Activated T-helper 2 cell treated with anti-CD3 and anti-CD28 coated beads, Interferon-gamma antibody, Interleukin-2, Interleukin-4, amounts not matched to agents 10 μg/mL and 5 μg/mL and 100 μg/mL, durations not matched to agents 14 hours and 24 hours and 36 hours (primary cell): ENCODE results near the gene F10. TPM values are rescaled to one million over a fixed set of nuclear protein-coding genes. Genes with fewer than 3 reads are reported as not detected.

Experiments used
- DNase-seq: peaks from one replicate; pipeline ENCODE4 v3.0.0; 2021; ENCODE audit warnings: low spot score
- H3K27ac Mint-ChIP-seq: one replicate; pipeline ENCODE4 v1.8.0; 2021; ENCODE audit warnings: mixed read lengths
- H3K27me3 Mint-ChIP-seq: one replicate; pipeline ENCODE4 v1.8.0; 2021; ENCODE audit warnings: low read depth, mixed read lengths
- H3K36me3 Mint-ChIP-seq: one replicate; pipeline ENCODE4 v1.8.0; 2021; ENCODE audit warnings: low read depth, mixed read lengths
- H3K4me1 Mint-ChIP-seq: one replicate; pipeline ENCODE4 v1.8.0; 2021; ENCODE audit warnings: low read depth, mixed read lengths
- H3K4me3 Mint-ChIP-seq: one replicate; pipeline ENCODE4 v1.8.0; 2021; ENCODE audit warnings: low read depth, mild to moderate bottlenecking, moderate library complexity, mixed read lengths
- H3K9me3 Mint-ChIP-seq: one replicate; pipeline ENCODE4 v1.8.0; 2021; ENCODE audit warnings: mixed read lengths
- intact Hi-C: fragments of 100-400 bp; cut with micrococcal nuclease; formaldehyde crosslinking; loops from one replicate; pipeline ENCODE4 v1.15.1; 2023
- total RNA-seq: library from RNA; stranded (reverse); gene quantifications from 2 replicates; pipeline ENCODE4 v1.2.3, GENCODE V29; 2022

Gene F10
- total RNA-seq, 1 donor from 2014 or later, result not detected

DNA sequence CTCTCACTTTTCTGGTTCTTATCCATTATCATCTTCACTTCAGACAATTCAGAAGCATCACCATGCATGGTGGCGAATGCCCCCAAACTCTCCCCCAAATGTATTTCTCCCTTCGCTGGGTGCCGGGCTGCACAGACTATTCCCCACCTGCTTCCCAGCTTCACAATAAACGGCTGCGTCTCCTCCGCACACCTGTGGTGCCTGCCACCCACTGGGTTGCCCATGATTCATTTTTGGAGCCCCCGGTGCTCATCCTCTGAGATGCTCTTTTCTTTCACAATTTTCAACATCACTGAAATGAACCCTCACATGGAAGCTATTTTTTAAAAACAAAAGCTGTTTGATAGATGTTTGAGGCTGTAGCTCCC lies 2.8 kb upstream of the F10 start:
- H3K27ac Mint-ChIP-seq, result no peak overlapping the region
- no peaks in the 10 kb centered on the region for H3K36me3 Mint-ChIP-seq
- DNase-seq, result no peak
- H3K4me1 Mint-ChIP-seq, result no peaks in the 10 kb centered on the region
- no peak overlapping the region for H3K4me3 Mint-ChIP-seq
- no peaks in the 10 kb centered on the region for H3K27me3 Mint-ChIP-seq
- no peaks in the 10 kb centered on the region for H3K9me3 Mint-ChIP-seq
- intact Hi-C loops, result no loop called here

DNA sequence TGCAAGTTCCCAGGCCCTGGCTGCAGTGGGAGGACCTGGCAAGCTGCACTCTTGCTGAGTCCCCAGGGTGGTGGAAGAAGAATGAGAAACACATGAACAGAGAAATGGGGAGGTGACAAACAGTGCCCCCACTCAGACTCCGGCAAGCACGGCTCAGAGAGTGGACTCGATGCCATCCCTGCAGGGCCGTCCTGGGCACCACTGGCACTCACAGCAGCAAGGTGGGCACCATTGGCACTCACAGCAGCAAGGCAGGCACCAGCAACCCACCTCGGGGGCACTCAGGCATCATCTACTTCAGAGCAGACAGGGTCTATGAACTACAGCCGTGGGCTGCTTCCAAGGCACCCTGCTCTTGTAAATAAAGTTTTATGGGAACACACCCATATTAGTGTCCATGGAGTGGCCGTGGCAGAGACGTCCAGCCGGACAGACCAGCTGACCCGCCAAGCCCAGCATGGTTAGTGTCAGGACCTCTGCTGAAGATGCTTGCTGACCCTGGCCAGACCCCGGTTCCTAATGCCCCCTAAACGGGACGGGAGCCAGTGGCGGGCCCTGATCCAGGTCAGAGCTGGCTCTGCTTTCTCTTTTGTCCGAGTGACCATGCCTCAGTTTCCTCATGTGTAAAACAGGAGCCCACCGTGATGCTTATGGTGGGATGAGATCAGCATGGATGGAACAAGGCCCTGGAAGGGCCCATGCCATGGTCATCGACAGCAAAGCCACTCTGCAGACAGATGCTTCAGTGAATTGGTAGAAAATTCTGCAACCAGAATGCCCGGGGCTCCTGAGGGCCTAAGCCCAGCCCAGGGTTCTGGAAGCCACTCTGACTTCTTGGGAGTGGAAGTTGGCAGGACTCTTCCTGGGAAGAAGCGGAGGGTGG lies 2.1 kb upstream of the F10 start:
- no peaks in the 10 kb centered on the region for H3K9me3 Mint-ChIP-seq
- intact Hi-C loops, result no loop called here
- H3K36me3 Mint-ChIP-seq, result no peaks in the 10 kb centered on the region
- no peak for DNase-seq
- H3K27ac Mint-ChIP-seq, result no peak overlapping the region
- H3K27me3 Mint-ChIP-seq, result no peaks in the 10 kb centered on the region
- H3K4me3 Mint-ChIP-seq, result no peak overlapping the region
- H3K4me1 Mint-ChIP-seq, result no peaks in the 10 kb centered on the region

DNA sequence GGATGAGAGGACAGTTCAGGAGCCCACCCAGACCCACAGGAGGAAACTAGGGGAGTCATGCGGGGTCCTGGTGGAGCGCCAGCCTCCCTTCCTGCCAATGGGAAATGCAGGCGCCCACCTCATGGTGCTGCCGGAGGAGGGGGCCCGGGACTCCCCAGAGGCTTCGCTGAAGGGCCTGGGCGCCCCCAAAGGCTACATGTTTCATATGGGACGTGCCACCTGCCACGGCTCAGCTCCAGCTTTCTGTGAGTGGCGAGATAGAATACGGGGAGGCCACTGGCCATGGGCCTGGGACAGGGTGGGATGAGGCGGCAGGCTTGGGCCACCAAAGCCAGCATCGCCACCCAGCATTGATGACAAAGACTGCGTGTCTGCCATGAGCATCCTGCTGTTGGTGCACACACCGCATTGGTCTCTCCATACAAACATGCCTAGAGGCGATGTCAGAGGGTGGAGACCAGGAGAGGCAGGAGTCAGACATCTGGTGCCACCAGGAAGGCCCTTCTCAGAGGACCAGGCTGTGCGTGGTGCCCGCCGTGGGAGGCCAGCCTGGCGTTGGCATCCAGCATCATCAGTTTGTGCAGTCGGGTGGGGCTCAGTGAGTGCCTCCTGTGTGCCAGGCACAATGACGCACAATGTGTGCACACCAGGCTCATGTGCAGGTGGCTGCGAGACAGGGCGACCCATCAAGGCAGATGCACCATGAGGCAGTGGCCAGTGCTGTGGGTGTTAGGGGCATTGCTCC lies 1.2 kb upstream of the F10 start:
- Mint-ChIP-seq H3K36me3 (no peaks in the 10 kb centered on the region), H3K27me3 (peaks cover 5% of the 10 kb centered on the region), H3K27ac (no peak overlapping the region), H3K4me3 (no peak overlapping the region), H3K4me1 (no peaks in the 10 kb centered on the region), H3K9me3 (no peaks in the 10 kb centered on the region)
- no peak for DNase-seq
- intact Hi-C loops, result no loop called here

DNA sequence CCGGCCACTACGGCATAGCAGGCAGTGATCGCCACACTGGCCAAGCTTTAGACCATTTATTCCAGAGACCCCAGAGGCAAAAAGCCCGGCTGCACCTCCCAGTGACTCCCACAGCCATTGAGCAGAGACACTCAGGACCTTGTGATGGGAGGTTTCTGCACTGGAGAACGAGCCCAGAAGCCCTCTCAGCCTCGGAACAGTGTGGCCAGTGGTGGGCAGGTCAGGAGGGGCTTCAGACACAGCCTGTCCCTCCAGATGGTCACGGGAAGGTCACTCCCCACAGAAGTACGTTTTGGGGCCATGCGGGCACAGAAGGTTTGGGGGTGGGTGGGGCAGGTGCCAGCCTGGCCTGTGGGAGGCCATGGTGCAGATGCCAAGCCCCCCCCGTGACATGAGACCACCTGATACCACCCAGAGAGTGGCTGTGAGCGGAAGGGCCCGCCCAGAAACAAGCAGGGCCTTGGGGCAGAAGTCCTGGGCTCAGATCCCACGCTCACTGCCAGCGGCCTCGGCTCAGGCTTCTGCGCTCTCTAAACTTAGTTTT lies 599 bp upstream of the F10 start:
- no peak overlapping the region for H3K4me3 Mint-ChIP-seq
- no peaks in the 10 kb centered on the region for H3K9me3 Mint-ChIP-seq

DNA sequence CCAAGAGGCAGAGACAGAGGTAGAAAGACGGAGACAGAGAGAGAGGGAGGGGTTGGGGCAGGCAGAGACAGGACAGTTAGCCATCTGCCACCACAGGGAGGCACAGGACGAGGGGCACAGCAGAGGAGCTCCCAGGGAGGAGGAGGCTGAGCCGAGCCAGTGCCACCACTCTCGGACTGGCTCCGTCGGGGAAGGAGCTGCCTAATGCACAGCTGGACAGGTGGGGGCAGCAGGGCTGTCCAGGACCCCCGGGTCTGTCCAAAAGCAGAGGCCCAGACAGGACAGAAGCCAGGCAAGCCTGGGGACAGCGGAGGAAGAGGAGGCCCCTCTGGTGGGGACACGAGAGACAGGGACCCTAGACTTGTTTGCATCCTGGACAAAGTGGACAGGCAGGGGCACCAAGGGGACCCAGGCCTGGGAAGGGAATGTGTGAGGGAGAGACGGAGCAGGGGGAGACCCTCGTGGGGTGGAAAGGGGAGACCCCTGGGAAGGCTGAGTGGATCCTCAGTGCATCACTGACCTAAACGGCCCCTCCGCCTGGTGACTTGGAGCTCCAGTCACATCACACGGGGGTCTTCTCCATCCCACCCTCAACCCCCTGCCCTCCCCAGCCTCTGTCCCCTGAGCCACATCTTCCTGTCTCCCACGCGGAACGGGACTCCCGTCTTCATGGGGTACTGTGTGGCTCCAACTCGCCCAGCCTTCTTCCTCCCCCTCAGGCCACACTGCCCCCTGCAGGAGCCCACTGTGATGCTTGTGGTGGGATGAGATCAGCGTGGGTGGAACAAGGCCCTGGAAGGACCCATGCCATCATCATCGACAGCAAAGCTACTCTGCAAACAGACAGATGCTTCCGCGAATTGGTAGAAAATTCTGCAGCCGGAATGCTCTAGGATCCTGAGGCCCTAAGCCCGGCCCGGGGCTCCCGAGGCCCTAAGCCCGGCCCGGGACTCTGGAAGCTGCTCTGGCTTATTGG lies 915 bp downstream of the F10 start:
- intact Hi-C loops, result no loop called here
- Mint-ChIP-seq H3K36me3 (no peaks in the 10 kb centered on the region), H3K27ac (no peak overlapping the region), H3K4me3 (no peak overlapping the region), H3K9me3 (no peaks in the 10 kb centered on the region), H3K4me1 (no peaks in the 10 kb centered on the region), H3K27me3 (peaks cover 17% of the 10 kb centered on the region)
- DNase-seq, result no peak

More for the DNA sequence above, 599 bp upstream of the F10 start:
- intact Hi-C loops, result no loop called here
- DNase-seq, result no peak
- Mint-ChIP-seq H3K27ac (no peak overlapping the region), H3K4me1 (no peaks in the 10 kb centered on the region), H3K36me3 (no peaks in the 10 kb centered on the region), H3K27me3 (peaks cover 8% of the 10 kb centered on the region)

DNA sequence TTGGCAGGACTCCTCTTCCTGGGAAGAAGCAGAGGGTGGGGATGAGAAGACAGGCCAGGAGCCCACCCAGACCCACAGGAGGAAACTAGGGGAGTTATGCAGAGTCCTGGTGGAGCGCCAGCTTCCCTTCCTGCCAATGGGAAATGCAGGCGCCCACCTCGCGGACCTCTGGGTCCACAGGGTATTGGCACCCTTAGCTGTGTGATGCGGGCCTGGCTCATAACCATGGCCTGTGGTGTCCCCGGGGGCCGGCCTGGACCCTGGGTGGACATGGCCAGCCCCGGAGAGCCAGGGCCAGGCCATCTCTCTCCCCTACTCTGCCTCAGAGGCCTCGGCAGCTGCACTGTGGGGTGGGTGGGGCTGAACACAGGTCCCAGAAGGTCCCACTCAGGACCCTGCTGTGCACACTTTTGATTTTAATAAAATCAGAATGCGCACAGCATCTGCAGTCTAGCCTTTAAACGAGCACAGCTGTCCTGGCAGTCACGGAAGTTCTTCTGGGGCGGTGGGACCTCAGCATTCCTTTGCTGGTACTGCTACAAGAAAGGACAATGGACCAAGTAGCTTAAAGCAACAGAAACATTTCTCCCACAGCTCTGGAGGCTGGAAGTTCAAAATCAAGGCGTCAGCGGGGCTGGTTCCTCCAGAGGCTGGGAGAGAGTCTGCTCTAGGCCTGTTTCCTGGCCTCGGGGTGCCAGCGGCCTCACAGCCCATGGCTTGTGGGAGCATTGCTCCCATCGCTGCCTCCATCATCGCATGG lies 1.8 kb downstream of the F10 start:
- H3K9me3 Mint-ChIP-seq, result no peaks in the 10 kb centered on the region
- no peak overlapping the region for H3K27ac Mint-ChIP-seq
- no peaks in the 10 kb centered on the region for H3K4me1 Mint-ChIP-seq

DNA sequence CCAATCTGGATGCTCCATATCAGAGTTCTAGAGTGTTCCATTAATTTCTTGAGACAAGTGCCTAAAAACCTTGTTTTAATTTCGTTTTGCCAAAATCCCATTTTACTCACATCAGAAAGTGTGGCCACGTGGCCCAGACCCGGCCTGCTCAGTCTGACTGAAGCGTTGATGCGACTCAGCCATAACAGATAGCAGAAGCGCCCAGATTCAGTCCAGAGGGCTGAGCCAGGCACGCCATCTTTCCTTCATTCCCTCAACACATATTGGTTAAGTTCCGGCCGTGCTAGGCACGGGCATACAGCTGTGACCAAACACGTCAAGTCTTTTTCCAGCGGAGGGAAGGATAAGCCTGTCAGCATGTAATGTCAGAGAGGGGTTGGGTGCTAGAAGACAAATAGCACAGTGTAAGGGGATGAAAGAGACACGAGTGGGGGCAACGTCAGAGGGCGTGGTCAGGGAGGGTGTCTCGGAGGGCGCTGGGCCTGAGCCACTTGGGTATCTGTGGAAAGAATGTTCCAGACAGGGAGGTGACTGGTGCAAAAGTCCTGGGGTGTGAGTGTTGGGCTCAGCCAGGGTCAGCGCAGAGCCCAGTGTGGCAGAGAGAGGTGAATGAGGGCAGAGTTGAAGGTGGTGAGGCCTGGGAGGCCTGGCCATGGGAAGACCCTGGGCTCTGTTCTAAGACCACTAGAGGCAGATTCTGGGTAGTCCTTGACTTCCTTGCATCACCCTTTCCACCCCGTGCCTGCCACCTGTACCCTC lies 3.1 kb downstream of the F10 start:
- Mint-ChIP-seq H3K36me3 (no peaks in the 10 kb centered on the region), H3K4me1 (no peaks in the 10 kb centered on the region), H3K27me3 (peaks cover 20% of the 10 kb centered on the region), H3K9me3 (no peaks in the 10 kb centered on the region), H3K27ac (no peak overlapping the region), H3K4me3 (no peak overlapping the region)
- no peak for DNase-seq
- intact Hi-C loops, result no loop called here

More for the DNA sequence above, 1.8 kb downstream of the F10 start:
- no peaks in the 10 kb centered on the region for H3K36me3 Mint-ChIP-seq
- no peak for DNase-seq
- H3K27me3 Mint-ChIP-seq, result peaks cover 17% of the 10 kb centered on the region
- H3K4me3 Mint-ChIP-seq, result no peak overlapping the region
- intact Hi-C loops, result no loop called here

DNA sequence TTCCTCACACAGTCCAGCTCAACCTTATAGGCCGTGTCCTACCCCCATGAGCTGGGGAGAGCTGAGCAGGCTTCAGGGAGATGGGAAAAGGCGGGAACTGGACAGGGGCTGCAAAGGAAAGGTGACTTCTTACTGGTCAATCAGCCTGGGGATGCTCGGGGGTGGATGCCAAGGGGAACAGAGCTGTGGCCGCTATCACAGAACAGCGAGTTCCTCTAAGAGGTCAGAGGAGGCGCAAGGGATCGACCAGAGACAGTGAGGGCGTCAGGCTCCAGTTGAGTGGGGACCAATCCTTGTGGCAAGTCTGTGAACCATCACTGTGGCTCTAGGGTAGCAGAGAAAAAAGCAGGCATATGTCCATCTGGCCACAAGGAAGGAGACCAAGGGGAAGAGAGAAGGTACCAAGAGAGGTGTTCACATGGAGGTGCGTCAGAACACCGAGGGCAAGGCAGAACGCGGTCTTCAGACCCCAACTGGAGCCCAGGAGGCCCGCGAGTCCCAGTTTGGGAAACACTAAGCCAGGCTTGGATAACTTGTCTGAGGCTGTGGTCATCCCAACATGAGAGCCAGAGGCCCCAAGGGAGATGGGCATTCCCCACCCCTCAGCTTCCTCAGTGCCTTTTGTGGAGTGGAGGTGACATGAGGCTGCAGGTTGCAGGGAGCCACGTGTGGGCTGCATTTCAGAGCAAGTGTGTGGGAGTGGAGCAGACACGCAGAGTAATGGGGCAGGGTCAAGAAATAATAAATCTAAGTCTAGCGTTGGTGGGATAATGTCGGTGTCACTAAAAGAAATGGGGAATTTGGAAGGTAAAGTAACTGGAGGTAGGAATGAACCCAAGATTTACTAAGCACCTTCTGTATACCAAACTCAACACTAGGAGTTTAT lies 3.9 kb downstream of the F10 start:
- H3K27me3 Mint-ChIP-seq, result peaks cover 24% of the 10 kb centered on the region
- H3K9me3 Mint-ChIP-seq, result no peaks in the 10 kb centered on the region
- no peaks in the 10 kb centered on the region for H3K4me1 Mint-ChIP-seq
- DNase-seq, result no peak
- H3K4me3 Mint-ChIP-seq, result no peak overlapping the region
- H3K27ac Mint-ChIP-seq, result no peak overlapping the region
- no peaks in the 10 kb centered on the region for H3K36me3 Mint-ChIP-seq
- intact Hi-C loops, result no loop called here

DNA sequence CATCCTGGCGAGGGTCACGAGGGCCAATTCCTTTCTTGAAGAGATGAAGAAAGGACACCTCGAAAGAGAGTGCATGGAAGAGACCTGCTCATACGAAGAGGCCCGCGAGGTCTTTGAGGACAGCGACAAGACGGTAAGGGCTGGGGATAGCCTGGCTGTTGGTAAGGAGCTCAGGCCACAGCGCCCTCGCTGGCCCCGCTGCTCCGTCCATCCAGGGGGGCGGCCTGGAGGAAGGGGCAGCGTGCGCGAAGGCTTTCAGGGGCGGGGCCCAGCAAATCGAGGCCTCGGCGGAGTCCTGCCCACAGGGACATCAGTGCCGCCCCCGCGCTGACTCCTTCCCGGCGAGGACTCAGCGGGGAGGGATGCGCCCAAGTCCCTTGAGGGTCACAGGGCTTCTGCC lies 6.9 kb downstream of the F10 start:
- Mint-ChIP-seq H3K4me1 (no peaks in the 10 kb centered on the region), H3K4me3 (no peak overlapping the region), H3K27me3 (peaks cover 33% of the 10 kb centered on the region), H3K27ac (no peak overlapping the region), H3K36me3 (no peaks in the 10 kb centered on the region), H3K9me3 (no peaks in the 10 kb centered on the region)
- no peak for DNase-seq
- intact Hi-C loops, result no loop called here

DNA sequence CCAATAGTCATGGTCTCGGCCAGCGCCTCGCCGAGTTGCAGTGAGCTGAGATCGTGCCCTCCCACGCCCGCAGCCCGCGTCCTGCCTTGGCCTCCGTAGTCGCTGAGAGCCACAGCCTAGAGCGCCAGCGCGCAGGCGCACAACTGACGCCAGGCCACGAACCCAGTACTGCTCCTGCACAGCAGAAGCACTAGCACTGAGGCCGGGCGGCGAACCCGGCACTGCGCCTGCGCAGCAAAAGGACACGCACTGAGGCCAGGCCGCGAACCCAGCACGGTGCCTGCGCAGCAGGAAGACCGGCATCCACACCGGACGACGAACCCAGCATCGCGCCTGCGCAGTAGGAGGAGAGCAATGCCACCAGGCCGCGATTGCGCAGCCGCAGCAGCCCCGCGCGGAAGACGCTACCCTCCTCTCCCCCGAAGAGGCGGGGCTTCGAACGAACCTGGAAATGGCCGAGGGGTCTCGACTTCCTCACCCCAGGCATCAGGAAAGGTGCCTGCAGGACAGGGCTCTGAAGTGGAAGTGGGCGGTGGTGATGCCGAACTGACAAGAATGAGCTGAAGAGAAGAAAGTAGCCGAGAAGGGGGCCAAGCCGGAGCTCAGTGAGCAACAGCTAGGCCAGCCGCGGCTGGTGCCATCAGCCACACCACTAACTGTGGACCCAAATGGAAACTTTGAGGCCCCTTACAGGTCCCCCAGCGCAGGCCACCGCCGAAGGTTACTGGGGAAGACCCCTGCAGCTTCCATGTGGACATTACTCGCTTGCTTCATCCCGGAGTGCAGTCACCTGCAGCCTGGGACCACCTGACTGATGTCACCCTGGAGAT lies 7.5 kb downstream of the F10 start:
- H3K27ac Mint-ChIP-seq, result no peak overlapping the region
- no peaks in the 10 kb centered on the region for H3K9me3 Mint-ChIP-seq
- no peak for DNase-seq
- H3K27me3 Mint-ChIP-seq, result peaks cover 33% of the 10 kb centered on the region
- H3K4me3 Mint-ChIP-seq, result no peak overlapping the region
- H3K36me3 Mint-ChIP-seq, result no peaks in the 10 kb centered on the region
- intact Hi-C loops, result no loop called here
- H3K4me1 Mint-ChIP-seq, result no peaks in the 10 kb centered on the region
